K562 (cell line): ENCODE data around the gene RPS6KL1. TPM values are rescaled to one million over a fixed set of nuclear protein-coding genes. Genes with fewer than 3 reads are reported as not detected.

Experiments
- HSF4 ChIP-seq: fragments of 250-450 bp; sonication (Bioruptor Pico); IDR thresholded peaks from 2 replicates; pipeline ENCODE4 v2.1.2; 2022; ENCODE audit warnings: mild to moderate bottlenecking, moderate library complexity, borderline replicate concordance
- NR2C2 ChIP-seq, 2 experiments: fragments of 200-800 bp in 1 of 2; sonication (Bioruptor generic) in 1 of 2; sonication (generic) in 1 of 2; formaldehyde crosslinking in 1 of 2; IDR thresholded peaks; 2 replicates each; pipeline versions ENCODE4 v1.6.1 to v1.8.0; 2016 to 2022; ENCODE audit warnings: mild to moderate bottlenecking in 1 of 2, missing compliant biosample characterization in 1 of 2, missing genetic modification characterization in 1 of 2, missing genetic modification reagents in 1 of 2
- TFAM ChIP-seq: fragments of 250-450 bp; sonication (Bioruptor Pico); conservative IDR thresholded peaks from 2 replicates; pipeline ENCODE4 v1.5.0; 2021; ENCODE audit warnings: mild to moderate bottlenecking, moderate library complexity
- ZNF318 ChIP-seq, 2 experiments: fragments of 450-650 bp; IDR thresholded peaks; 2 replicates each; pipeline ENCODE4 v1.6.1; 2016; ENCODE audit warnings: mild to moderate bottlenecking in 2 of 2, borderline replicate concordance in 1 of 2, low read depth in 1 of 2, moderate library complexity in 1 of 2
- ZNF407 ChIP-seq: fragments of 450-650 bp; IDR thresholded peaks from 2 replicates; pipeline ENCODE4 v1.6.1; 2016; ENCODE audit warnings: low read depth
- polyA plus RNA-seq, 8 experiments: library from polyadenylated mRNA; depleted of rRNA in 4 of 8; stranded (reverse) in 5 of 8; unstranded in 3 of 8; fragments of >200 nt; fragmentation: Nextera tagmentation in 2 of 8; fragmentation: Illumina TruSeq in 1 of 8; extraction: Ambion mirVana in 2 of 8; extraction: Trizol in 1 of 8; gene quantifications; 2 replicates each; pipeline versions ENCODE4 v1.2.1 to v1.2.3, GENCODE V29; 2011 to 2014; ENCODE audit warnings: inconsistent platforms in 1 of 8, missing spikeins in 1 of 8
- total RNA-seq, 7 experiments: library from RNA; depleted of rRNA in 6 of 7; stranded (reverse); fragments of >200 nt in 6 of 7; fragmentation: Illumina TruSeq in 2 of 7; extraction: Trizol in 2 of 7; gene quantifications; 2 replicates each; pipeline versions ENCODE4 v1.2.1 to v1.2.3, GENCODE V29; 2011 to 2021; ENCODE audit warnings: low replicate concordance in 1 of 7
- TF ChIP-seq, protein P1 (sequence below): fragments of 150-350 bp; IDR thresholded peaks from 2 replicates; pipeline ENCODE4 v1.6.1; 2014; ENCODE audit warnings: low read depth, mild to moderate bottlenecking, low read length, borderline replicate concordance

Gene RPS6KL1
- total and polyA plus RNA-seq, 9 of the 15 experiments (the other 6 are each of a cell fraction or from before 2014, with no cell fraction given): 0.91 to 15.5 (median 8.1) TPM

GRCh38 chr14:74896400-74896799, 26.7 kb downstream of the RPS6KL1 start (continued):
- TF ChIP-seq ZNF318 (IDR thresholded peaks at IDR 0.05; ENCODE audit: borderline replicate concordance in 1 of 2, low read depth in 1 of 2) (no peak), TFAM (no peak), HSF4 (CRISPR knock-in tag) (no peak), ZNF407 (no peak), NR2C2 (CRISPR knock-in tag; IDR thresholded peaks at IDR 0.05) (no peak), NR2C2 (tag; IDR thresholded peaks at IDR 0.05) (no peak)
- TF ChIP-seq, protein P1, sequence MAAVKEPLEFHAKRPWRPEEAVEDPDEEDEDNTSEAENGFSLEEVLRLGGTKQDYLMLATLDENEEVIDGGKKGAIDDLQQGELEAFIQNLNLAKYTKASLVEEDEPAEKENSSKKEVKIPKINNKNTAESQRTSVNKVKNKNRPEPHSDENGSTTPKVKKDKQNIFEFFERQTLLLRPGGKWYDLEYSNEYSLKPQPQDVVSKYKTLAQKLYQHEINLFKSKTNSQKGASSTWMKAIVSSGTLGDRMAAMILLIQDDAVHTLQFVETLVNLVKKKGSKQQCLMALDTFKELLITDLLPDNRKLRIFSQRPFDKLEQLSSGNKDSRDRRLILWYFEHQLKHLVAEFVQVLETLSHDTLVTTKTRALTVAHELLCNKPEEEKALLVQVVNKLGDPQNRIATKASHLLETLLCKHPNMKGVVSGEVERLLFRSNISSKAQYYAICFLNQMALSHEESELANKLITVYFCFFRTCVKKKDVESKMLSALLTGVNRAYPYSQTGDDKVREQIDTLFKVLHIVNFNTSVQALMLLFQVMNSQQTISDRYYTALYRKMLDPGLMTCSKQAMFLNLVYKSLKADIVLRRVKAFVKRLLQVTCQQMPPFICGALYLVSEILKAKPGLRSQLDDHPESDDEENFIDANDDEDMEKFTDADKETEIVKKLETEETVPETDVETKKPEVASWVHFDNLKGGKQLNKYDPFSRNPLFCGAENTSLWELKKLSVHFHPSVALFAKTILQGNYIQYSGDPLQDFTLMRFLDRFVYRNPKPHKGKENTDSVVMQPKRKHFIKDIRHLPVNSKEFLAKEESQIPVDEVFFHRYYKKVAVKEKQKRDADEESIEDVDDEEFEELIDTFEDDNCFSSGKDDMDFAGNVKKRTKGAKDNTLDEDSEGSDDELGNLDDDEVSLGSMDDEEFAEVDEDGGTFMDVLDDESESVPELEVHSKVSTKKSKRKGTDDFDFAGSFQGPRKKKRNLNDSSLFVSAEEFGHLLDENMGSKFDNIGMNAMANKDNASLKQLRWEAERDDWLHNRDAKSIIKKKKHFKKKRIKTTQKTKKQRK: no peak
